ENCODE results near the gene FIBP.
A peak's percentile ranks its signal among the peaks of the same experiment; 100 is the strongest.

FIBP gene

GRCh38 chr11:65888163-65888814 is at the start of gene FIBP:
TSS of gene FIBP (minus strand) at chr11:65888471. CDS start at chr11:65888418, 53 bp downstream.
- peak; percentile 84 to 91 for DNase-seq (ENCODE audit: low read depth in 2 of 2, low spot score in 1 of 2)

- no peak for DNase-seq (ENCODE audit: low read depth in 2 of 2, low spot score in 1 of 2)
Observed at GRCh38 chr11:65937766-65938165, 49.5 kb upstream of the FIBP start.

- DNase-seq (ENCODE audit: low read depth in 2 of 2, low spot score in 1 of 2), result no peak
Observed at GRCh38 chr11:65934014-65934413, 45.7 kb upstream of the FIBP start.

- DNase-seq (ENCODE audit: low read depth in 2 of 2, low spot score in 1 of 2), result no peak
Observed at GRCh38 chr11:65932558-65932919, 44.3 kb upstream of the FIBP start.

- no peak for DNase-seq (ENCODE audit: low read depth in 2 of 2, low spot score in 1 of 2)
Observed at GRCh38 chr11:65931773-65932557, 43.7 kb upstream of the FIBP start.

GRCh38 chr11:65928667-65929066 is 40.4 kb upstream of the FIBP start:
- DNase-seq (ENCODE audit: low read depth in 2 of 2, low spot score in 1 of 2), result no peak

- DNase-seq (ENCODE audit: low read depth in 2 of 2, low spot score in 1 of 2), result peak; percentile 54 to 56
Observed at GRCh38 chr11:65927904-65928397, 39.7 kb upstream of the FIBP start.

GRCh38 chr11:65925397-65925796 is 37.1 kb upstream of the FIBP start:
- no peak for DNase-seq (ENCODE audit: low read depth in 2 of 2, low spot score in 1 of 2)

- no peak for DNase-seq (ENCODE audit: low read depth in 2 of 2, low spot score in 1 of 2)
Observed at GRCh38 chr11:65922565-65922964, 34.3 kb upstream of the FIBP start.

GRCh38 chr11:65921876-65922275 is 33.6 kb upstream of the FIBP start:
- no peak for DNase-seq (ENCODE audit: low read depth in 2 of 2, low spot score in 1 of 2)

- DNase-seq (ENCODE audit: low read depth in 2 of 2, low spot score in 1 of 2), result no peak
Observed at GRCh38 chr11:65921033-65921555, 32.8 kb upstream of the FIBP start.

- DNase-seq (ENCODE audit: low read depth in 2 of 2, low spot score in 1 of 2), result no peak
Observed at GRCh38 chr11:65920372-65920802, 32.1 kb upstream of the FIBP start.

- DNase-seq (ENCODE audit: low read depth in 2 of 2, low spot score in 1 of 2), result peak in 1 of 2 donors; percentile 44
Observed at GRCh38 chr11:65919573-65920371, 31.5 kb upstream of the FIBP start.

- DNase-seq (ENCODE audit: low read depth in 2 of 2, low spot score in 1 of 2), result peak; percentile 97 to 99
Observed at GRCh38 chr11:65919141-65919572, 30.9 kb upstream of the FIBP start, which contains the start of gene DRAP1. TSS of gene DRAP1 (plus strand) at chr11:65919426. CDS start at chr11:65919502, 76 bp downstream.

- DNase-seq (ENCODE audit: low read depth in 2 of 2, low spot score in 1 of 2), result no peak
Observed at GRCh38 chr11:65918211-65919140, 30.2 kb upstream of the FIBP start, which contains the start of gene C11orf68. TSS of gene C11orf68 (minus strand) at chr11:65919062. CDS start at chr11:65919031, 31 bp downstream.

- DNase-seq (ENCODE audit: low read depth in 2 of 2, low spot score in 1 of 2), result no peak
Observed at GRCh38 chr11:65917434-65918210, 29.4 kb upstream of the FIBP start.

GRCh38 chr11:65917077-65917433 is 28.8 kb upstream of the FIBP start:
- DNase-seq (ENCODE audit: low read depth in 2 of 2, low spot score in 1 of 2), result no peak

- no peak for DNase-seq (ENCODE audit: low read depth in 2 of 2, low spot score in 1 of 2)
Observed at GRCh38 chr11:65916391-65916790, 28.1 kb upstream of the FIBP start.

GRCh38 chr11:65915821-65916251 is 27.6 kb upstream of the FIBP start:
- DNase-seq (ENCODE audit: low read depth in 2 of 2, low spot score in 1 of 2), result no peak

Data from stimulated activated CD8-positive, alpha-beta memory T cell treated with anti-CD3 and anti-CD28 coated beads, Interleukin-4, amount 100 ng/mL, for 4 hours (primary cell).